B cell (primary cell): ENCODE measurements around the gene PDE4B. TPM values are rescaled to one million over a fixed set of nuclear protein-coding genes. Genes with fewer than 3 reads are reported as not detected.

ENCODE experiments used
- ATAC-seq: fragments of 200-7000 bp; cut with Tn5 transposase; one replicate; pipeline ENCODE4 v1.10.0; 2021; ENCODE audit warnings: low read depth, mild to moderate bottlenecking, moderate number of reproducible peaks, moderate library complexity
- CTCF ChIA-PET: fragments of 350-600 bp; sonication (Branson Sonifier 250); formaldehyde crosslinking; loops from one replicate; lab custom pipeline; 2021; ENCODE audit warnings: antibody characterized with exemption, inconsistent platforms; lab: Charles Lee
- POLR2A ChIA-PET: fragments of 350-600 bp; sonication (Branson Sonifier 250); formaldehyde crosslinking; loops from one replicate; lab custom pipeline; 2021; ENCODE audit warnings: antibody characterized with exemption; lab: Charles Lee
- DNase-seq: peaks from one replicate; pipeline ENCODE4 v3.0.0; 2013
- H2AFZ ChIP-seq: 2 replicates; pipeline ENCODE4 v1.6.1; 2012; ENCODE audit warnings: mild to moderate bottlenecking, low read depth, low read length; ENCODE audit not compliant: insufficient read depth, poor library complexity, severe bottlenecking
- H3K27ac ChIP-seq, 2 donors: 1 replicate in 1 of 2; 2 replicates in 1 of 2; pipeline ENCODE4 v1.5.1; 2012 to 2013; ENCODE audit warnings: low read length in 2 of 2, mild to moderate bottlenecking in 2 of 2, moderate library complexity in 1 of 2
- H3K27me3 ChIP-seq, 4 experiments: fragments of 200-600 bp in 1 of 4; sonication (generic) in 1 of 4; replicated peaks in 1 of 4; 1 replicate in 2 of 4; 2 replicates in 2 of 4; pipeline versions ENCODE4 v1.6.1 to v1.7.0; 2013 to 2016; ENCODE audit warnings: low read length in 3 of 4, mild to moderate bottlenecking in 2 of 4, mixed read lengths in 1 of 4, moderate library complexity in 1 of 4; ENCODE audit not compliant: insufficient read depth in 4 of 4, control insufficient read depth in 3 of 4; ENCODE audit errors: control extremely low read depth in 1 of 4
- H3K36me3 ChIP-seq, 2 experiments: replicated peaks in 1 of 2; 1 replicate in 1 of 2; 2 replicates in 1 of 2; pipeline versions ENCODE4 v1.6.1 to v1.7.1; 2013; ENCODE audit warnings: low read length in 1 of 2; ENCODE audit not compliant: insufficient read depth in 2 of 2, control insufficient read depth in 1 of 2; ENCODE audit errors: control extremely low read depth in 1 of 2, extremely low read depth in 1 of 2
- H3K4me1 ChIP-seq, 2 donors: fragments of 200-600 bp in 1 of 2; sonication (generic) in 1 of 2; 1 replicate in 1 of 2; 2 replicates in 1 of 2; pipeline versions ENCODE4 v1.5.1 to v1.6.1; 2013 to 2017; ENCODE audit warnings: low read length in 2 of 2; ENCODE audit not compliant: control insufficient read depth in 2 of 2, insufficient read depth in 2 of 2
- H3K4me2 ChIP-seq: replicated peaks from 2 replicates; pipeline ENCODE3; 2012; ENCODE audit warnings: mild to moderate bottlenecking, low read depth, low read length; ENCODE audit not compliant: poor library complexity, severe bottlenecking
- H3K4me3 ChIP-seq, 5 experiments: fragments of 200-600 bp in 1 of 5; sonication (generic) in 1 of 5; 1 replicate in 3 of 5; 2 replicates in 2 of 5; pipeline versions ENCODE4 v1.5.1 to v1.7.0; 2011 to 2016; ENCODE audit warnings: low read length in 4 of 5, mild to moderate bottlenecking in 4 of 5, low read depth in 2 of 5, control low read depth in 1 of 5, moderate library complexity in 1 of 5; ENCODE audit not compliant: insufficient read depth in 1 of 5; ENCODE audit errors: control extremely low read depth in 1 of 5, extremely low read depth in 1 of 5
- H3K79me2 ChIP-seq: fragments of 200-600 bp; sonication (generic); one replicate; pipeline ENCODE4 v1.6.0; 2016; ENCODE audit warnings: low read length; ENCODE audit not compliant: control insufficient read depth, insufficient read depth
- H3K9ac ChIP-seq: fragments of 200-600 bp; sonication (generic); 2 replicates; pipeline ENCODE4 v1.6.1; 2017; ENCODE audit warnings: mild to moderate bottlenecking, low read length, moderate library complexity
- H3K9me3 ChIP-seq, 3 donors: one replicate each; pipeline versions ENCODE4 v1.6.1 to v1.7.1; 2013; ENCODE audit warnings: low read length in 2 of 3; ENCODE audit not compliant: control insufficient read depth in 2 of 3, insufficient read depth in 1 of 3; ENCODE audit errors: control extremely low read depth in 1 of 3
- H4K20me1 ChIP-seq: 2 replicates; pipeline ENCODE4 v1.6.0; 2012; ENCODE audit warnings: mild to moderate bottlenecking, low read length; ENCODE audit not compliant: insufficient read depth, control insufficient read depth, poor library complexity, severe bottlenecking
- H3K27ac Mint-ChIP-seq: one replicate; pipeline ENCODE4 v1.8.0; 2021; ENCODE audit warnings: mixed read lengths
- H3K27me3 Mint-ChIP-seq: one replicate; pipeline ENCODE4 v1.8.0; 2021; ENCODE audit warnings: mixed read lengths
- H3K4me1 Mint-ChIP-seq: one replicate; pipeline ENCODE4 v1.8.0; 2021; ENCODE audit warnings: mixed read lengths
- H3K4me3 Mint-ChIP-seq: one replicate; pipeline ENCODE4 v1.8.0; 2021; ENCODE audit warnings: mixed read lengths
- H3K9me3 Mint-ChIP-seq: one replicate; pipeline ENCODE4 v1.8.0; 2022; ENCODE audit warnings: mixed read lengths; ENCODE audit not compliant: insufficient read depth
- EZH2 ChIP-seq: IDR thresholded peaks from 2 replicates; pipeline ENCODE4 v1.6.1; 2012; ENCODE audit warnings: borderline replicate concordance, low read depth, mild to moderate bottlenecking, moderate library complexity, low read length; ENCODE audit not compliant: insufficient read depth, poor library complexity, severe bottlenecking
- WGBS: methylation state at CpG from one replicate; pipeline ENCODE4 v1.1.5; 2013; ENCODE audit warnings: missing lambda C conversion rate; ENCODE audit not compliant: insufficient coverage; 5-methylcytosine and 5-hydroxymethylcytosine counted together
- intact Hi-C: fragments of 100-400 bp; cut with micrococcal nuclease; formaldehyde crosslinking; loops from one replicate; pipeline ENCODE4 v1.10.0; 2022
- polyA plus RNA-seq: library from polyadenylated mRNA; depleted of rRNA; stranded (reverse); fragments of >200 nt; gene quantifications from 2 replicates; pipeline ENCODE4 v1.2.3, GENCODE V29; 2012
- total RNA-seq, 2 donors: library from RNA; stranded (reverse); fragments of 120-200 nt in 1 of 2; gene quantifications; 1 replicate in 1 of 2; 2 replicates in 1 of 2; pipeline versions ENCODE4 v1.2.3 to v1.2.4, GENCODE V29; 2013 to 2022
- TF ChIP-seq, protein P1 (sequence below): fragments of 200-600 bp; IDR thresholded peaks from one replicate; pipeline ENCODE4 v1.8.0; 2022; ENCODE audit warnings: antibody characterized with exemption, mild to moderate bottlenecking

The PDE4B gene
- total and polyA plus RNA-seq, 2 donors (not counting 1 experiment from before 2014, with no cell fraction given) = 63.7 to 242 TPM

DNA sequence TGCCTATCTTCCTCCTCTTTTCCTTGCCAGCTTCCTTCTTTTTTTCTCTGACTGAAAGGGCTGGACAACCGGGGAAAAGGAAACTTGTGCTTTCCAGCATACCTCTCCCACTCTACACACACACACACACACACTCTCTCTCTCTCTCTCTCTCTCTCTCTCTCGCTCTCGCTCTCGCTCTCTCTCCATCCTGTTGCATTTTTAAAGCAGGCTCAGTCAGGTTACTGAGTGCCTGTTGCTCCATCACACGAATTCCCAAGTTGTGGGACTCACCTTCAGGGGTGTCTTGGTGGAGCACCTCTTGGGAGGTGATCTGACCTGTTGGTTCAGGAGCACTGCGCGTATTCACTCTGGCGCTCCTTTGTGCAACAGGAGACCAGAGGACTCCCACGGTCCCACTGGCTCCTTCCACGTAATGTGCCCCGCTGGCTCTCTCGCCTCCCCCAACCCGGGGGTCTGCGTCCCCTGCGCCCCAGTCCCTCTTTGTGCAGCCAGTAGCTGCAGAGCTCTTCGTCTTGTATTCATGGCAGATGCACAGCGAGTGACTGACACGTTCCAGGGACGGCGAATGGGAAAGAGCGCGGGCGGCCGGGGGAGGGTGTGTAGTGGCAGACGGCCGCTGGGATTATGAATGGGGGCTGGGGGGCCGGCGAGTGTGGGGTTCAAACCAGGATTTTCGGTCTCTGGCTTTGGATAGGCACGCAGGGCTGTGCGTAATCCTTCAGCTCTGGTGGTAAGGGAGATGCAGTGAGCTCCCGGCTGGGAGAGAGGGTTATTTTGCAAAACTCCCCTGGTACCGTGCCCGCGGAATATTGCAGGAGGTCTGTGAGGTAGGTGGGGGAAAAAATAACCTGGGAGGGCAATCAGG, 660 bp upstream of the PDE4B start:
- Histone ChIP-seq H4K20me1 (no peaks in the 10 kb centered on the region), H3K27ac (no peak overlapping the region), H3K4me1 (no peaks in the 10 kb centered on the region), H3K27me3 (peaks cover 0 to 18% (median 5%) of the 10 kb centered on the region in 4 experiments), H3K4me2 (no peak overlapping the region), H3K4me3 (no peak overlapping the region), H3K9ac (no peak overlapping the region), H2AFZ (no peak overlapping the region), H3K9me3 (peaks cover 0 to 13% (median 3%) of the 10 kb centered on the region in 3 donors), H3K36me3 (no peaks in the 10 kb centered on the region), H3K79me2 (no peaks in the 10 kb centered on the region)
- CTCF ChIA-PET = no interaction called here
- Mint-ChIP-seq H3K4me3 (no peak overlapping the region), H3K27me3 (peaks cover 42% of the 10 kb centered on the region), H3K4me1 (no peaks in the 10 kb centered on the region), H3K9me3 (peaks cover 5% of the 10 kb centered on the region), H3K27ac (no peak overlapping the region)
- no peak for TF ChIP-seq EZH2
- TF ChIP-seq, protein P1, sequence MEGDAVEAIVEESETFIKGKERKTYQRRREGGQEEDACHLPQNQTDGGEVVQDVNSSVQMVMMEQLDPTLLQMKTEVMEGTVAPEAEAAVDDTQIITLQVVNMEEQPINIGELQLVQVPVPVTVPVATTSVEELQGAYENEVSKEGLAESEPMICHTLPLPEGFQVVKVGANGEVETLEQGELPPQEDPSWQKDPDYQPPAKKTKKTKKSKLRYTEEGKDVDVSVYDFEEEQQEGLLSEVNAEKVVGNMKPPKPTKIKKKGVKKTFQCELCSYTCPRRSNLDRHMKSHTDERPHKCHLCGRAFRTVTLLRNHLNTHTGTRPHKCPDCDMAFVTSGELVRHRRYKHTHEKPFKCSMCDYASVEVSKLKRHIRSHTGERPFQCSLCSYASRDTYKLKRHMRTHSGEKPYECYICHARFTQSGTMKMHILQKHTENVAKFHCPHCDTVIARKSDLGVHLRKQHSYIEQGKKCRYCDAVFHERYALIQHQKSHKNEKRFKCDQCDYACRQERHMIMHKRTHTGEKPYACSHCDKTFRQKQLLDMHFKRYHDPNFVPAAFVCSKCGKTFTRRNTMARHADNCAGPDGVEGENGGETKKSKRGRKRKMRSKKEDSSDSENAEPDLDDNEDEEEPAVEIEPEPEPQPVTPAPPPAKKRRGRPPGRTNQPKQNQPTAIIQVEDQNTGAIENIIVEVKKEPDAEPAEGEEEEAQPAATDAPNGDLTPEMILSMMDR = no peak
- WGBS = 24% methylated on average over 30 of the region's 35 CpGs
- no peak for ATAC-seq
- POLR2A ChIA-PET = no interaction called here
- intact Hi-C loops = no loop called here
- DNase-seq = no peak

DNA sequence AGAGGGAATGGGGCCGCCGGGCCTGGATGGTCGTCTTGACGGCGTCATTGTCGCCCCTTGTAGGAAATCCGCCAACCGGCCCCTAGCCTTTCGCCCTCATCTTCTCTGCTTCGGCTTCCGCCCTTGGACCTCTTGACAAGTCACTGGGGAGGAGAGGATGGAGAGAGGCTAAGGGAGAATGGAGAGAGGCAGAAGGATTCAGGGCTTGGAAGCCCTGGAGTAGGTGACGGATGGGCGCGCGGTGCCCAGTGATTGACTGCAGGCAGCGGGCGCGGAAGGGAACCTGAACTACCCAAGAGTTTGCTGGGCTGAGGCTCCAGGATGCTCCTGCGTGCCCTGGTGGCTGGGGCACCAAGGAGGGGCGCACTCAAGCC, 651 bp downstream of the PDE4B start:
- CTCF ChIA-PET = no interaction called here
- Mint-ChIP-seq H3K9me3 (peaks cover 4% of the 10 kb centered on the region), H3K4me1 (no peaks in the 10 kb centered on the region), H3K27me3 (peaks cover 42% of the 10 kb centered on the region), H3K4me3 (no peak overlapping the region), H3K27ac (no peak overlapping the region)
- WGBS = 10% methylated on average over 20 of the region's 20 CpGs
- DNase-seq (no peak), ATAC-seq (no peak)
- Histone ChIP-seq H4K20me1 (no peaks in the 10 kb centered on the region), H3K9me3 (peaks cover 0 to 13% (median 3%) of the 10 kb centered on the region in 3 donors), H3K9ac (no peak overlapping the region), H3K79me2 (no peaks in the 10 kb centered on the region), H3K27ac (no peak overlapping the region), H3K4me1 (no peaks in the 10 kb centered on the region), H3K27me3 (peaks cover 0 to 18% (median 5%) of the 10 kb centered on the region in 4 experiments), H3K36me3 (no peaks in the 10 kb centered on the region), H3K4me2 (no peak overlapping the region), H2AFZ (no peak overlapping the region), H3K4me3 (no peak overlapping the region)
- POLR2A ChIA-PET = no interaction called here
- intact Hi-C loops = no loop called here
- TF ChIP-seq, protein P1 = no peak
